Stimulated activated naive CD4-positive, alpha-beta T cell treated with Interleukin-2 at 50 U/mL for 16 hours (primary cell): Measurements from ENCODE around the gene ARF1.

Experiments used
- DNase-seq: peaks from one replicate; lab custom pipeline; 2025; lab: John Stamatoyannopoulos, UW

Gene ARF1

GRCh38 chr1:228088586-228089498, 6.3 kb downstream of the ARF1 start:
- no peak for DNase-seq

GRCh38 chr1:228089519-228090380, 7.2 kb downstream of the ARF1 start:
- DNase-seq = no peak

GRCh38 chr1:228090613-228091081, 8.1 kb downstream of the ARF1 start:
- DNase-seq = no peak

DNA sequence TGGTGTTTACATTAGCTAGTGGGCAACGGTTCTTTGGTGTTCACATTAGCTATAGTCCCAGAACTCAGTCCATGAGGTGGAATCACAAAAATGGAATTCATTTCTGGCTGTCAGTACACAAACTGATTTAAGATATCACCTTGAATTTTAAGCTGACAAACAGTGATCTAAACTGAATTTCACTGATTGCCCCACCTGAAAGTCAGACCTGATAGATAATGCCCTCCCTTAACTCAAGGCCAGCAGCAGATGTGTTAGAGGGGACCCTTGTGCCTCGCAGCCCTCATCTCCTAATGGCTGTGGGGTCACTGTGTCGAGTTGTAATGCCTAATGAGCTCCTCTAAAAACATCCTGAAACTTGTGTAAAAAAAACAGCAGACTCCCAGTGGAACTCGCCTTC, 8.6 kb downstream of the ARF1 start:
- no peak for DNase-seq

- no peak for DNase-seq
These were observed 10.0 kb downstream of the ARF1 start for GRCh38 chr1:228092342-228093049.

- no peak for DNase-seq
These were observed 10.8 kb downstream of the ARF1 start for GRCh38 chr1:228093050-228093906.

- DNase-seq = no peak
These were observed 12.0 kb downstream of the ARF1 start for GRCh38 chr1:228094432-228095016.

DNA sequence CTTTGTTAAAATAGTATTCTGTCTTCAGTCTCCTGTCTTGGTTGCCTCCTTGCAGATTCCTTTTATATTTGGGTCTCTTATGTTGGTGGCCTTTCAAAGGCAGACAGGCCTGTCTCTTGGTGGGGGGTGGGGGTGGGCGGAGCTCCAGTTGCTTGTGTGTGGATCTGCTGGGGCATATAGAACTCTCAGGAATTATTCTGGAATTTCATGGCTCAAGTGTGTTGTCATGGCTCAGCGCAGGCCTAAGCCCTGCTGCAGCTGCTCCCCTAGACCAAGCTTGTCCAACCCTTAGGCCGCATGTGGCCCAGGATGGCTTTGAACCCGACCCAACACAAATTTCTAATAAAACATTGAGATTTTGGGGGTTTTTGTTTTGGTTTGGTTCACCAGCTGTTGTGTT, 12.7 kb downstream of the ARF1 start:
- DNase-seq = no peak

- DNase-seq = no peak
These were observed 13.4 kb downstream of the ARF1 start for GRCh38 chr1:228095938-228096337.

DNA sequence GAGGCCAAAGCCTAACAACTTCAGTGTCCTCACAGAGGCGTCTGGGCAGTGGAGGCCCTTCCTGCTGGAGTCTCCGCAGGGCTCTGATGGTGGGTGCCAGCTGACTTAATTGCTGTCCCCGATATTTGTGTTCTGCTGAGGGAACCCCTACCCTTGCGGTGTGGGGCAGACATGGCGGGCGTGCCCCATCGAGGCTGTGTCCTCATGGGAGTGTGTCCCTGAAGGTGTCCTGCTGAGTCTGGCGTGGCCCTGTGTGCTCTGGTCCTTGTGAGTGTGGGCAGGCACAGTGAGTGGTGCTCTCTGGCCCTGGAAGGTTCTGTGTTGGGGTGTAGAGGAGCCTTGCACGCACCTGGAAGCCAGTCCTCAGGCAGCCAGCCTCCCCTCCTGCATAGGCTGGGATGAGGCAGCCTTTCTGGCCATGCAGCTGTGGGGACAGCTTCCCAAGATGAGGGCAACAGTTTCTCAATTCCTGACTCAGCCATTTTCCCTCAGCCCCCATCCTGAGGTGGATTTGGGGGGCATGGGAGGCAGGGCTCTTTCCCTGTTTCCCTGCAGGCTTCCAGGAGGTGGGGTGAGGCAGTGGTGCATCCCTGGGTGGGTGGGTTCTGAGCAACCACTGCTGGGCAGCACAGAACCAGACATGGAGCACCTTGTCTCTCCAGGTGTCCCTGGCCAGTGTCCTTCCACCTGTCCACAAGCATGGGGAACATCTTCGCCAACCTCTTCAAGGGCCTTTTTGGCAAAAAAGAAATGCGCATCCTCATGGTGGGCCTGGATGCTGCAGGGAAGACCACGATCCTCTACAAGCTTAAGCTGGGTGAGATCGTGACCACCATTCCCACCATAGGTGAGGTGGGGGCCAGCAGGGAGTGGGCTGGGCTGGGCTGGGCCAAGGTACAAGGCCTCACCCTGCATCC, 14.2 kb downstream of the ARF1 start:
- no peak for DNase-seq

DNA sequence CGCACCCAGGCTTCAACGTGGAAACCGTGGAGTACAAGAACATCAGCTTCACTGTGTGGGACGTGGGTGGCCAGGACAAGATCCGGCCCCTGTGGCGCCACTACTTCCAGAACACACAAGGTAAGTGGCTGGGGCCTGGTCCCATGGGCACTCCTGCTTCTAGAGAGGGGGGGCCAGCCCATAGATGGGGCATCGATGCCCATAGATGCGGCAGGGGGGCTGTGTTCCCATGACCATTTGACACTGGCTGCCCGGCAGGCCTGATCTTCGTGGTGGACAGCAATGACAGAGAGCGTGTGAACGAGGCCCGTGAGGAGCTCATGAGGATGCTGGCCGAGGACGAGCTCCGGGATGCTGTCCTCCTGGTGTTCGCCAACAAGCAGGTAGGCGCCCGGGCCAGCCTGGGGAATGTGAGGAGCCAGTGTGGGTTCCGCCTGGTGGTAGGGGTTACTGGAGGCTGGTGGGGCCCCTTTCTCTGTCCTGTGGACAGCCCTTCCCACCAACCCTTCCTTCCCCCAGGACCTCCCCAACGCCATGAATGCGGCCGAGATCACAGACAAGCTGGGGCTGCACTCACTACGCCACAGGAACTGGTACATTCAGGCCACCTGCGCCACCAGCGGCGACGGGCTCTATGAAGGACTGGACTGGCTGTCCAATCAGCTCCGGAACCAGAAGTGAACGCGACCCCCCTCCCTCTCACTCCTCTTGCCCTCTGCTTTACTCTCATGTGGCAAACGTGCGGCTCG, 15.0 kb downstream of the ARF1 start:
- no peak for DNase-seq

DNA sequence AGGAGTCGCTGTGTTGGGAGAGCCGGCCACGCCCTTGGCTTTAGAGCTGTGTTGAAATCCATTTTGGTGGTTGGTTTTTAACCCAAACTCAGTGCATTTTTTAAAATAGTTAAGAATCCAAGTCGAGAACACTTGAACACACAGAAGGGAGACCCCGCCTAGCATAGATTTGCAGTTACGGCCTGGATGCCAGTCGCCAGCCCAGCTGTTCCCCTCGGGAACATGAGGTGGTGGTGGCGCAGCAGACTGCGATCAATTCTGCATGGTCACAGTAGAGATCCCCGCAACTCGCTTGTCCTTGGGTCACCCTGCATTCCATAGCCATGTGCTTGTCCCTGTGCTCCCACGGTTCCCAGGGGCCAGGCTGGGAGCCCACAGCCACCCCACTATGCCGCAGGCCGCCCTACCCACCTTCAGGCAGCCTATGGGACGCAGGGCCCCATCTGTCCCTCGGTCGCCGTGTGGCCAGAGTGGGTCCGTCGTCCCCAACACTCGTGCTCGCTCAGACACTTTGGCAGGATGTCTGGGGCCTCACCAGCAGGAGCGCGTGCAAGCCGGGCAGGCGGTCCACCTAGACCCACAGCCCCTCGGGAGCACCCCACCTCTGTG, 15.9 kb downstream of the ARF1 start:
- no peak for DNase-seq

- DNase-seq = no peak
These were observed 16.8 kb downstream of the ARF1 start for GRCh38 chr1:228099331-228099732.

- DNase-seq = no peak
These were observed 18.5 kb downstream of the ARF1 start for GRCh38 chr1:228100822-228101613.

DNA sequence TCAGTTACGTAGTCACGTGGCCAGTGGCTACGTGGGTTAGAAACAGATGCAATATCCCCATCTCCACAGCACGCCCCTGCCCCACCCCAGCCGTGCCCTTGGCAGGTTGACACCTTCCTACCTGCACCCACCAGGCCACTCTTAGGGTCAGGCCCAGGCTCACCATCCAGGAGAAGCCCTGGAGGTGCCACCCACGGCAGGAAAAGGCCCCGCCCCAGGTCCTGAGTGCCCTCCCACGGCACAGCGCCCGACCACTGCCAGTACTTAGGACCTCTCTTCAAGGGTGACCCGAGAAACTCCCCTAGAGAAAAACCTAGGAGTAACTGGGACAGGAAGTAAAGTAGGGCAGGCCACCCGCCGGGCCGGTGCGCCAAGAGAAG, 19.1 kb downstream of the ARF1 start:
- no peak for DNase-seq

DNA sequence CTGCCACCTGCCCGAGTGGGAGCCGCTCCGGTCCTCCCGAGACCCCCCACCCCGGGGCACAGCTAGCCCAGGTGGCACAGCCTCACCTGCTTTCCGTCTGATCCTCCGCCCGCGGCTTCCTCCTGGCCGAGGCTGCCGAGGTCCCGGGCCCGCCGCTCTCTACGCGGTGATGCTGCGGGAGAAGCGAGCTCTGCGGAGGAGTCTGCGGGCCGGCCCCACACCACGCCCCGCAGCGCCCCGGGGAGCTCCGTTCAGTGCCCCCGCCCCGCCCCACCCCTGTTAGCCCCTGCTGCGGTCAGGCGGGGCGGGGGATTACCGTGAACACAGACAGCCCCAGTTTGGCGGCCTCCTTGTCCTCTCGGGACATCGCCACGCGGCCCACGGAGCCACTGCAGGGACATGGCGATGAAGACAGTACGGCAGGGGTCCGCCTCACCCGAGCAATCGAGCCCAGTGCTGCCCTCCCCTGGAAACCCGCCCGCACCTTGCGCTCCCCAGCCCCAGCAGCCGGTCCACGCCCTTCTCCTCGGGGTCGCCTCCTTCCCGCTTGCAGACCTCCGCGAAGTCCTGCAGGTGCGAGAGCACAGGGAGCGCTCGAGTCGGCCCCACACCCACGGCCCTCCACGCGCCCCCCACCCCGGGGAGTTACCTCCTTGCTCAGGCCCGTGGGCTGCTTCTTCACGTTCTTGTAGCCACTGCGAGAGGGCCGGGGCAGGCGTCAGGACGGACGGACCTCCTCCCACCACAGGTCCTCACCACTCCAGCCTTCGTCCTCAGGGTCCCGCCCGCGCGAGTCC, 19.7 kb downstream of the ARF1 start:
- peak; percentile 58 for DNase-seq
